Measurements from ENCODE around the gene PYURF. TPM values are rescaled to one million over a fixed set of nuclear protein-coding genes. Genes with fewer than 3 reads are reported as not detected.

PYURF gene, protein sequence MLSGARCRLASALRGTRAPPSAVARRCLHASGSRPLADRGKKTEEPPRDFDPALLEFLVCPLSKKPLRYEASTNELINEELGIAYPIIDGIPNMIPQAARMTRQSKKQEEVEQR
- total RNA-seq: 74.0 and 106 TPM in 2 replicates

GRCh38 chr4:88523325-88524129, at the start of gene PYURF:
Gene PYURF (minus strand): TSS chr4:88523776. CDS start chr4:88523700, 76 bp downstream.

Other genes starting within 250 kb of the PYURF start
- gene PPM1K, start 239.2 kb downstream of the PYURF start, total RNA-seq: 9.3 and 13.0 TPM in 2 replicates
- gene HERC6, start 144.9 kb downstream of the PYURF start, total RNA-seq: 4.4 and 7.8 TPM in 2 replicates
- 1.1 and 2.4 TPM in 2 replicates for gene HERC5, start 66.7 kb downstream of the PYURF start, total RNA-seq
- gene HERC3, start 68.7 kb upstream of the PYURF start, total RNA-seq: 31.1 and 33.4 TPM in 2 replicates
- gene NAP1L5, start 174.1 kb upstream of the PYURF start, total RNA-seq: 0.34 and 1.7 TPM in 2 replicates